Neural progenitor cell (in vitro differentiated cells): ENCODE data around the gene TMCC1. TPM values are rescaled to one million over a fixed set of nuclear protein-coding genes. Genes with fewer than 3 reads are reported as not detected.

Experiments
- DNase-seq: peaks from one replicate; pipeline ENCODE4 v3.0.0-alpha.2; 2016; ENCODE audit warnings: low spot score
- H2AFZ ChIP-seq: fragments of 200-600 bp; sonication (generic); replicated peaks from 2 replicates; pipeline ENCODE4 v1.6.1; 2016; ENCODE audit warnings: antibody characterized with exemption
- H3F3A ChIP-seq: fragments of 200-600 bp; sonication (generic); 2 replicates; pipeline ENCODE4 v1.6.1; 2016; ENCODE audit warnings: antibody characterized with exemption, low read depth
- H3K27ac ChIP-seq: fragments of 200-600 bp; sonication (generic); 2 replicates; pipeline ENCODE4 v1.5.1; 2016; ENCODE audit warnings: mild to moderate bottlenecking
- H3K27me3 ChIP-seq: fragments of 200-600 bp; sonication (generic); 2 replicates; pipeline ENCODE4 v1.6.1; 2016; ENCODE audit warnings: mild to moderate bottlenecking, moderate library complexity
- H3K36me3 ChIP-seq: fragments of 200-600 bp; sonication (generic); 2 replicates; pipeline ENCODE4 v1.5.1; 2016
- H3K4me1 ChIP-seq: fragments of 200-600 bp; sonication (generic); 2 replicates; pipeline ENCODE4 v1.6.1; 2016; ENCODE audit warnings: mixed run types
- H3K4me2 ChIP-seq: fragments of 200-600 bp; sonication (generic); 2 replicates; pipeline ENCODE4 v1.6.1; 2016
- H3K4me3 ChIP-seq: fragments of 200-600 bp; sonication (generic); 2 replicates; pipeline ENCODE4 v1.5.1; 2016
- H3K79me2 ChIP-seq: fragments of 200-600 bp; sonication (generic); 2 replicates; pipeline ENCODE4 v1.6.1; 2016; ENCODE audit warnings: low read depth
- H3K9ac ChIP-seq: fragments of 200-600 bp; sonication (generic); 2 replicates; pipeline ENCODE4 v1.6.1; 2016
- H3K9me3 ChIP-seq: fragments of 200-600 bp; sonication (generic); 2 replicates; pipeline ENCODE4 v1.5.1; 2016; ENCODE audit warnings: low read depth
- H4K20me1 ChIP-seq: fragments of 200-600 bp; sonication (generic); 2 replicates; pipeline ENCODE4 v1.6.1; 2016; ENCODE audit warnings: low read depth
- H3K27ac Mint-ChIP-seq: 3 replicates; pipeline ENCODE4 v1.8.0; 2021; ENCODE audit warnings: mixed read lengths
- H3K27me3 Mint-ChIP-seq: 2 replicates; pipeline ENCODE4 v1.8.0; 2022; ENCODE audit warnings: low read depth, mild to moderate bottlenecking, inconsistent platforms, moderate library complexity, mixed read lengths; ENCODE audit not compliant: insufficient read depth
- H3K36me3 Mint-ChIP-seq: 3 replicates; pipeline ENCODE4 v1.8.0; 2021; ENCODE audit warnings: mixed read lengths
- H3K4me1 Mint-ChIP-seq: 3 replicates; pipeline ENCODE4 v1.8.0; 2021; ENCODE audit warnings: mixed read lengths
- H3K4me3 Mint-ChIP-seq: 3 replicates; pipeline ENCODE4 v1.8.0; 2021; ENCODE audit warnings: mild to moderate bottlenecking, moderate library complexity, mixed read lengths
- H3K9me3 Mint-ChIP-seq: 3 replicates; pipeline ENCODE4 v1.8.0; 2020; ENCODE audit warnings: mixed read lengths
- EZH2 ChIP-seq: fragments of 200-600 bp; sonication (generic); IDR thresholded peaks from 2 replicates; pipeline ENCODE4 v1.6.1; 2017; ENCODE audit warnings: antibody characterized with exemption, mild to moderate bottlenecking, moderate library complexity
- EZH2phosphoT487 ChIP-seq: fragments of 200-600 bp; sonication (generic); IDR thresholded peaks from 2 replicates; pipeline ENCODE4 v1.6.1; 2017; ENCODE audit warnings: antibody characterized with exemption
- total RNA-seq: library from RNA; depleted of rRNA; stranded (reverse); fragments of >200 nt; gene quantifications from 2 replicates; pipeline ENCODE4 v1.2.3, GENCODE V29; 2015; ENCODE audit warnings: low replicate concordance
- TF ChIP-seq, protein P1 (sequence below): fragments of 200-600 bp; sonication (generic); IDR thresholded peaks from 2 replicates; pipeline ENCODE4 v1.5.1; 2017; ENCODE audit warnings: antibody characterized with exemption, mild to moderate bottlenecking

The TMCC1 gene
- total RNA-seq, 1 donor from 2014 or later, result 29.8 TPM

GRCh38 chr3:129662191-129662608, 231.3 kb downstream of the TMCC1 start:
- Mint-ChIP-seq H3K27ac (no peak overlapping the region), H3K36me3 (peaks cover 4% of the 10 kb centered on the region), H3K27me3 (no peaks in the 10 kb centered on the region), H3K4me3 (no peak overlapping the region), H3K9me3 (no peaks in the 10 kb centered on the region), H3K4me1 (peaks cover 32% of the 10 kb centered on the region)
- Histone ChIP-seq H3K9me3 (no peaks in the 10 kb centered on the region), H3F3A (peaks cover 37% of the 10 kb centered on the region), H3K9ac (no peak overlapping the region), H3K79me2 (peaks cover 95% of the 10 kb centered on the region), H3K4me2 (no peak overlapping the region), H3K4me1 (peaks cover 43% of the 10 kb centered on the region), H3K4me3 (no peak overlapping the region), H3K27me3 (no peaks in the 10 kb centered on the region), H4K20me1 (peaks cover 29% of the 10 kb centered on the region), H3K36me3 (no peaks in the 10 kb centered on the region), H2AFZ (no peak overlapping the region), H3K27ac (no peak overlapping the region)
- DNase-seq, result no peak
- TF ChIP-seq, protein P1, sequence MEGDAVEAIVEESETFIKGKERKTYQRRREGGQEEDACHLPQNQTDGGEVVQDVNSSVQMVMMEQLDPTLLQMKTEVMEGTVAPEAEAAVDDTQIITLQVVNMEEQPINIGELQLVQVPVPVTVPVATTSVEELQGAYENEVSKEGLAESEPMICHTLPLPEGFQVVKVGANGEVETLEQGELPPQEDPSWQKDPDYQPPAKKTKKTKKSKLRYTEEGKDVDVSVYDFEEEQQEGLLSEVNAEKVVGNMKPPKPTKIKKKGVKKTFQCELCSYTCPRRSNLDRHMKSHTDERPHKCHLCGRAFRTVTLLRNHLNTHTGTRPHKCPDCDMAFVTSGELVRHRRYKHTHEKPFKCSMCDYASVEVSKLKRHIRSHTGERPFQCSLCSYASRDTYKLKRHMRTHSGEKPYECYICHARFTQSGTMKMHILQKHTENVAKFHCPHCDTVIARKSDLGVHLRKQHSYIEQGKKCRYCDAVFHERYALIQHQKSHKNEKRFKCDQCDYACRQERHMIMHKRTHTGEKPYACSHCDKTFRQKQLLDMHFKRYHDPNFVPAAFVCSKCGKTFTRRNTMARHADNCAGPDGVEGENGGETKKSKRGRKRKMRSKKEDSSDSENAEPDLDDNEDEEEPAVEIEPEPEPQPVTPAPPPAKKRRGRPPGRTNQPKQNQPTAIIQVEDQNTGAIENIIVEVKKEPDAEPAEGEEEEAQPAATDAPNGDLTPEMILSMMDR, result no peak
- TF ChIP-seq EZH2 (no peak), EZH2phosphoT487 (no peak)

DNA sequence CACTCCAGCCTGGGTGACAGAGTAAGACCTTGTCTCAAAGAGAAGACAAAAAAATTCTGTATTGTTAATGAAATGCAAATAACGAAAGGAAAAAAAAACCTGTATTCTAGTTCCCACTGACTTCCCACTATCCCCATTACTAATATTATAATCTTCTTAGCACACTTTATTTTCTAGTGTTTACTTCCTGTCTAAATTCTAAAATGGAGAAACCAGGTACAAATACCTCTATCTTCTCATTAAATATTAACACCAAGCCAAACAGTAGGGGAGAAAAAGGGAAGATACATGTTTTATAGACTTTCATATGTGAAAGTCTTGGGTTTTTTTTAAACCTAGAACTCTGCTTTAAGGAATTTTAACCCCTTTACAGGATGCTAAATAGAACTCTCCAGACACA, 231.7 kb downstream of the TMCC1 start:
- Histone ChIP-seq H3K4me3 (no peak overlapping the region), H3K36me3 (no peaks in the 10 kb centered on the region), H3K27me3 (no peaks in the 10 kb centered on the region), H3K4me2 (no peak overlapping the region), H3K79me2 (peaks cover 97% of the 10 kb centered on the region), H3K9ac (no peak overlapping the region), H2AFZ (no peak overlapping the region), H3K27ac (no peak overlapping the region), H3K4me1 (peaks cover 48% of the 10 kb centered on the region), H3F3A (peaks cover 37% of the 10 kb centered on the region), H3K9me3 (no peaks in the 10 kb centered on the region), H4K20me1 (peaks cover 33% of the 10 kb centered on the region)
- H3K27me3 Mint-ChIP-seq, result no peaks in the 10 kb centered on the region
- TF ChIP-seq EZH2 (no peak), EZH2phosphoT487 (no peak)
- TF ChIP-seq, protein P1, result no peak
- DNase-seq, result no peak
- peaks cover 4% of the 10 kb centered on the region for H3K36me3 Mint-ChIP-seq
- no peaks in the 10 kb centered on the region for H3K9me3 Mint-ChIP-seq
- H3K27ac Mint-ChIP-seq, result no peak overlapping the region
- H3K4me1 Mint-ChIP-seq, result peaks cover 36% of the 10 kb centered on the region
- no peak overlapping the region for H3K4me3 Mint-ChIP-seq

DNA sequence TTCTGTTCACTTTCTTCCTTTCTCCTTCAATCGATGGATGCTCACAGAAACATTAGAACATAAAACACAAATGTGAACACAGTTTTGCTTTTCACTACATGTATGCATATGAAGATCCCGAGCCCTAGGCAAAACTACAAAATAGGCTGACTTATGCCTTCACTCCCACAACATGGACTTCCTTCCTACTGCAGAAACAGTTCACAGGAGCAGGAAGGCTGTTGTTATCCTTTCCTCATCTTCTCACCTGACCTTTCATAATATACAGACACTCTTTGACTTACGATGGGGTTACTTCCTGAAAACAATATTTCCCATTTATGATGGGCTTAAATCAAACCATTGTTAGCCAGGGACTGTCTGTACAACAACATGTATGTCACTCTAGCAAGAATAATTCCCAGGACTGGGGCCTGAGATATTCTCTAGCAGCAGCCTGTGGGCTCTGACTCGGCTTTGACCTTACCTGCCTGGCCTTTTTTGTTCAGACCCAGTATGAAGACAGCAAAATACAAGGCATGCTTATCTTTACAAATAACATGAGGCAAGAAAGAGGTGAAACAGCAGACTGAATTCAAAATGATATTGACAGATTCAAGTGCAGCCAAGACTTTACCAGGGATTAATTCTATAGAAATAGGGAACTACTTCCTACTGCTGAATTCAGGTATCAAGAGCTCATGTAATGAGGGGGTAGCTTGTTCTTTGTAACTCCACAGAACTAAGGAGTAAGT, 235.2 kb downstream of the TMCC1 start:
- no peak for DNase-seq
- Histone ChIP-seq H2AFZ (no peak overlapping the region), H3K9me3 (no peaks in the 10 kb centered on the region), H3F3A (peaks cover 4% of the 10 kb centered on the region), H3K79me2 (peaks cover 76% of the 10 kb centered on the region), H3K4me1 (peaks cover 23% of the 10 kb centered on the region), H3K27ac (no peak overlapping the region), H3K4me2 (no peak overlapping the region), H4K20me1 (peaks cover 12% of the 10 kb centered on the region), H3K9ac (no peak overlapping the region), H3K27me3 (no peaks in the 10 kb centered on the region), H3K4me3 (no peak overlapping the region), H3K36me3 (no peaks in the 10 kb centered on the region)
- Mint-ChIP-seq H3K4me1 (peaks cover 25% of the 10 kb centered on the region), H3K36me3 (peaks cover 15% of the 10 kb centered on the region), H3K4me3 (no peak overlapping the region), H3K27me3 (no peaks in the 10 kb centered on the region), H3K27ac (no peak overlapping the region), H3K9me3 (no peaks in the 10 kb centered on the region)
- TF ChIP-seq, protein P1, result no peak
